ENCODE data around the gene DNAJA3. TPM values are rescaled to one million over a fixed set of nuclear protein-coding genes. Genes with fewer than 3 reads are reported as not detected.

Gene DNAJA3
- total and polyA plus RNA-seq, 4 experiments from 2014 or later, result 52.4 to 71.1 (median 61.5) TPM

GRCh38 chr16:4487955-4488498 is 62.4 kb downstream of the DNAJA3 start:
- Histone ChIP-seq H3K4me3 (ENCODE audit: low read length in 2 of 2) (peak overlapping the region in 1 of 2 donors; percentile 33), H3K4me1 (ENCODE audit: insufficient read depth, low read length) (peaks cover 84% of the 10 kb centered on the region), H3K27me3 (ENCODE audit: insufficient read depth, low read length) (no peaks in the 10 kb centered on the region), H3K36me3 (ENCODE audit: insufficient read depth, low read length) (peaks cover 15% of the 10 kb centered on the region), H3K9me3 (ENCODE audit: control insufficient read depth in 1 of 2, low read length in 2 of 2) (no peaks in the 10 kb centered on the region), H3K27ac (ENCODE audit: low read depth, low read length) (peak overlapping the region; percentile 50)
- Mint-ChIP-seq H3K9me3 (no peaks in the 10 kb centered on the region), H3K4me1 (peaks cover 36 to 70% (median 57%) of the 10 kb centered on the region in 4 donors), H3K36me3 (peaks cover 40 to 49% of the 10 kb centered on the region in 2 donors), H3K4me3 (peak overlapping the region; percentile 56 to 91 (median 81)), H3K27me3 (no peaks in the 10 kb centered on the region), H3K27ac (peak overlapping the region; percentile 81 to 98 (median 97))
- intact Hi-C loops (cut with micrococcal nuclease), result loop anchor here (1.0 kb wide), 2 partner anchors 12 to 17 kb away; partner anchors contain the start of gene HMOX2
- CTCF ChIA-PET (ENCODE audit: partially characterized antibody), result interaction anchor here (0.7 to 21.5 kb wide), 9 partner anchors 11 to 1303 kb away, joined by 3 to 343 read pairs (median 4); partner anchors contain the start of genes HMOX2 and NMRAL1
- DNase-seq, result peak in 3 of 5 donors; percentile 40 to 54 (median 42)
- POLR2A ChIA-PET (ENCODE audit: partially characterized antibody), result interaction anchor here (0.6 to 8.2 kb wide), 10 partner anchors 11 to 1353 kb away, joined by 3 to 150 read pairs (median 6); partner anchors contain the start of genes CDIP1, CORO7, HMOX2 and NMRAL1

DNA sequence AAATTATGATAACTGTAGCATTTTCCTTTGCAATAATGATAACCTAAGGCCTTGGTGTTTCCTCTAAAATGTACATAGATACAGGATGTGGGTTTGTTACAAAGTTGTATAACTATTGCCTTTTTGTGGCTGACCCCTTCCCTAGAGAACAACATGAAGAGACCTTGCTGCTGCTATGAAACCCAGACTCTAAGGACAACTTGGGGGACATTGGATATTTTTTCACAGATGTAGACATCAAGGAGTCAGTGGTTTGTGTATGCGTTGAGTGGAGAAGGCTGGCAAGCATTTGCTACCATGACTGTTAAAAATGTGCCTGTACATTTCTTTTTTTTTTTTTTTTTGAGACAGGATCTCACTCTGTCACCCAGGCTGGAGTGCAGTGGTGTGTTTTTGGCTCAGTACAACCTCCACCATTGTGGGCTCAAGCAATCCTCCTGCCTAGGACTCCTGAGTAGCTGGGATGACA is 62.9 kb downstream of the DNAJA3 start:
- Mint-ChIP-seq H3K9me3 (no peaks in the 10 kb centered on the region), H3K4me3 (peak overlapping the region; percentile 56 to 91 (median 81)), H3K4me1 (peaks cover 39 to 75% (median 60%) of the 10 kb centered on the region in 4 donors), H3K27me3 (no peaks in the 10 kb centered on the region), H3K27ac (peak overlapping the region; percentile 81 to 98 (median 97)), H3K36me3 (peaks cover 36 to 51% of the 10 kb centered on the region in 2 donors)
- no peaks in the 10 kb centered on the region for H3K27me3 ChIP-seq (ENCODE audit: insufficient read depth, low read length)
- ChIA-PET POLR2A (ENCODE audit: partially characterized antibody) (interaction anchor here (0.7 to 8.2 kb wide), 8 partner anchors 12 to 73 kb away, joined by 3 to 150 read pairs (median 8); partner anchors contain the start of genes CDIP1, CORO7, HMOX2 and NMRAL1), CTCF (ENCODE audit: partially characterized antibody) (interaction anchor here (0.7 to 21.5 kb wide), 10 partner anchors 12 to 1303 kb away, joined by 3 to 343 read pairs (median 4); partner anchors contain the start of genes HMOX2 and NMRAL1)
- H3K4me1 ChIP-seq (ENCODE audit: insufficient read depth, low read length), result peaks cover 85% of the 10 kb centered on the region
- peaks cover 15% of the 10 kb centered on the region for H3K36me3 ChIP-seq (ENCODE audit: insufficient read depth, low read length)
- H3K4me3 ChIP-seq (ENCODE audit: low read length in 2 of 2), result no peak overlapping the region
- no peaks in the 10 kb centered on the region for H3K9me3 ChIP-seq (ENCODE audit: control insufficient read depth in 1 of 2, low read length in 2 of 2)
- H3K27ac ChIP-seq (ENCODE audit: low read depth, low read length), result peak overlapping the region; percentile 50
- peak; percentile 66 to 84 (median 81) for DNase-seq
- intact Hi-C loops (cut with micrococcal nuclease), result loop anchor here (1.0 kb wide), 2 partner anchors 12 to 17 kb away; partner anchors contain the start of gene HMOX2

GRCh38 chr16:4489030-4489429 is 63.4 kb downstream of the DNAJA3 start:
- Histone ChIP-seq H3K4me3 (ENCODE audit: low read length in 2 of 2) (no peak overlapping the region), H3K27ac (ENCODE audit: low read depth, low read length) (peak overlapping the region; percentile 50), H3K27me3 (ENCODE audit: insufficient read depth, low read length) (no peaks in the 10 kb centered on the region), H3K4me1 (ENCODE audit: insufficient read depth, low read length) (peaks cover 85% of the 10 kb centered on the region), H3K9me3 (ENCODE audit: control insufficient read depth in 1 of 2, low read length in 2 of 2) (no peaks in the 10 kb centered on the region), H3K36me3 (ENCODE audit: insufficient read depth, low read length) (peaks cover 14% of the 10 kb centered on the region)
- Mint-ChIP-seq H3K27me3 (no peaks in the 10 kb centered on the region), H3K4me3 (peak overlapping the region; percentile 28 to 91 (median 81)), H3K9me3 (no peaks in the 10 kb centered on the region), H3K36me3 (peaks cover 36 to 50% of the 10 kb centered on the region in 2 donors), H3K27ac (peak overlapping the region; percentile 81 to 98 (median 97)), H3K4me1 (peaks cover 42 to 77% (median 63%) of the 10 kb centered on the region in 4 donors)
- DNase-seq, result no peak
- intact Hi-C loops (cut with micrococcal nuclease), result no loop called here
- POLR2A ChIA-PET (ENCODE audit: partially characterized antibody), result interaction anchor here (0.7 to 8.2 kb wide), 7 partner anchors 12 to 245 kb away, joined by 3 to 150 read pairs (median 11); partner anchors contain the start of genes ANKS3, CDIP1, DNAAF8 and HMOX2
- CTCF ChIA-PET (ENCODE audit: partially characterized antibody), result interaction anchor here (0.6 to 21.5 kb wide), 5 partner anchors 12 to 478 kb away, joined by 5 to 343 read pairs (median 27); partner anchors contain the start of gene HMOX2

GRCh38 chr16:4491898-4492297 is 66.2 kb downstream of the DNAJA3 start:
- H3K27me3 Mint-ChIP-seq, result no peaks in the 10 kb centered on the region
- intact Hi-C loops (cut with micrococcal nuclease), result no loop called here
- Histone ChIP-seq H3K9me3 (ENCODE audit: control insufficient read depth in 1 of 2, low read length in 2 of 2) (no peaks in the 10 kb centered on the region), H3K4me3 (ENCODE audit: low read length in 2 of 2) (no peak overlapping the region), H3K36me3 (ENCODE audit: insufficient read depth, low read length) (peaks cover 3% of the 10 kb centered on the region), H3K4me1 (ENCODE audit: insufficient read depth, low read length) (peaks cover 86% of the 10 kb centered on the region), H3K27me3 (ENCODE audit: insufficient read depth, low read length) (no peaks in the 10 kb centered on the region), H3K27ac (ENCODE audit: low read depth, low read length) (no peak overlapping the region)
- no peaks in the 10 kb centered on the region for H3K9me3 Mint-ChIP-seq
- no peak for DNase-seq
- no peak overlapping the region for H3K4me3 Mint-ChIP-seq
- peaks cover 26 to 53% of the 10 kb centered on the region in 2 donors for H3K36me3 Mint-ChIP-seq
- H3K27ac Mint-ChIP-seq, result peak overlapping the region; percentile 53 to 96 (median 81)
- H3K4me1 Mint-ChIP-seq, result peaks cover 50 to 85% (median 70%) of the 10 kb centered on the region in 4 donors
- POLR2A ChIA-PET (ENCODE audit: partially characterized antibody), result interaction anchor here (1.2 to 8.2 kb wide), 4 partner anchors 9 to 15 kb away, joined by 4 to 150 read pairs (median 55); partner anchors contain the start of genes HMOX2 and NMRAL1
- CTCF ChIA-PET (ENCODE audit: partially characterized antibody), result interaction anchor here (1.1 to 21.5 kb wide), 2 partner anchors 12 to 14 kb away, joined by 3 to 343 read pairs; no protein-coding TSS in a partner anchor

DNA sequence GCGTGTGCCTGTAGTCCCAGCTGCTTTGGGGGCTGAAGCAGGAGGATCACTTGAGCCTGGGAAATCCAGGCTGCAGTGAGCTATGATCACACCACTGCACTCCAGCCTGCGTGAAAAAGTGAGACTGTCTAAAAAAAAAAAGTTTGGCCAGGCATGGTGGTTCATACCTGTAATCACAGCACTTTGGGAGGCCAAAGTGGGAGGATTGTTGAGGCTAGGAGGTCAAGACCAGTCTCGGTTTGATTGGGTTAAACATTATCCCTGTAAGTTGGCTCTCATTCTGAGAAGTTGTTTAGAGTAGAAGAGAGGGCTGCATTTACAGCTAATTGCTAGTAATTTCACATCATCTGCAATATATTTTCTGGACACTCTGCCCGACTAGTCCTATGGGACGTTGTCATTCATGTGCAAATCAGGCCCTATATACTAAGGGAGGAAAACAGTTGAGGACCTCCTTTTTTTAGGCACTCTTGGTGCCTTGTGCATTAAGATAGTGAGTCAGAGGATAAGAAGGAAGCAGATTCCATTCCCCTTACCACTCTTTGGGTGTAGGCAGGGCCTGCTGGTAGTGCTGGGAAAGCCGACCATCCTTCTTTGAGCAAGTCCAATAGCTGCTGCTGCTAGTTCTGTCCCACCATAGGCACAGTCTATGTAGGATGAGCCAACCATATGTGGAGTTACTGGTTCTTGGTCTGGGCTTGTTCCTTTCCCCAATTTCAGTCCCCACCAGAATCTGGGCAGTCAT is 69.2 kb downstream of the DNAJA3 start:
- no peaks in the 10 kb centered on the region for H3K9me3 Mint-ChIP-seq
- H3K4me1 ChIP-seq (ENCODE audit: insufficient read depth, low read length), result peaks cover 84% of the 10 kb centered on the region

DNA sequence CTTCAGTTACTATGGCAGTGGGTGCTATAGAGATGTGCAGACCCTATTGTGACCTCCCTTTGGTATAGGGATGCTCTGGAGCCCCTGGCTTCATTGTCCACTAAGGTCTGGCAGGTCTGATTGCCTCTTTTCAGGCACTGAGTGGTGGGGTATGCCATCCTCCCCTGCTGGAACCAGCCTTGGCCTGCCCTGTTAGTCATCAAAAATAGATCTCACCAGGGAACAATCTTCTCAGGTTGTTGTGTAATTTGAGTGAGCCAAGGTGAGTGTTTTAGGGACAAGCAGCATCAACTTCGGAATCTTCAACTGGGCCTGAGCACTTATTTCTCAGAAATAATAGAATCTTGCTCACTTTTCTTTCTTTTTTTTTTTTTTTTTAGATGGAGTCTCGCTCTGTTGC is 70.1 kb downstream of the DNAJA3 start:
- ChIA-PET POLR2A (ENCODE audit: partially characterized antibody) (interaction anchor here (1.4 kb wide), 1 partner anchor 9 kb away, joined by 9 read pairs; no protein-coding TSS in a partner anchor), CTCF (ENCODE audit: partially characterized antibody) (interaction anchor here (1.3 kb wide), 1 partner anchor 18 kb away, joined by 3 read pairs; no protein-coding TSS in a partner anchor)
- H3K27ac Mint-ChIP-seq, result peak overlapping the region in 5 of 7 donors; percentile 6 to 82 (median 63)
- peaks cover 55 to 86% (median 72%) of the 10 kb centered on the region in 4 donors for H3K4me1 Mint-ChIP-seq
- H3K9me3 Mint-ChIP-seq, result no peaks in the 10 kb centered on the region
- peaks cover 84% of the 10 kb centered on the region for H3K4me1 ChIP-seq (ENCODE audit: insufficient read depth, low read length)
- no peaks in the 10 kb centered on the region for H3K27me3 ChIP-seq (ENCODE audit: insufficient read depth, low read length)
- intact Hi-C loops (cut with micrococcal nuclease), result no loop called here
- no peaks in the 10 kb centered on the region for H3K27me3 Mint-ChIP-seq
- peak overlapping the region; percentile 13 for H3K27ac ChIP-seq (ENCODE audit: low read depth, low read length)
- H3K4me3 ChIP-seq (ENCODE audit: low read length in 2 of 2), result no peak overlapping the region
- peaks cover 12% of the 10 kb centered on the region for H3K36me3 ChIP-seq (ENCODE audit: insufficient read depth, low read length)
- no peaks in the 10 kb centered on the region for H3K9me3 ChIP-seq (ENCODE audit: control insufficient read depth in 1 of 2, low read length in 2 of 2)
- peaks cover 20 to 51% of the 10 kb centered on the region in 2 donors for H3K36me3 Mint-ChIP-seq
- H3K4me3 Mint-ChIP-seq, result no peak overlapping the region
- no peak for DNase-seq

More for the DNA sequence above, 69.2 kb downstream of the DNAJA3 start:
- Mint-ChIP-seq H3K27ac (peak overlapping the region in 6 of 7 donors; percentile 63 to 83 (median 76)), H3K27me3 (no peaks in the 10 kb centered on the region), H3K4me1 (peaks cover 57 to 86% (median 73%) of the 10 kb centered on the region in 4 donors), H3K4me3 (peak overlapping the region in 2 of 8 donors; percentile 20 to 44), H3K36me3 (peaks cover 26 to 58% of the 10 kb centered on the region in 2 donors)
- POLR2A ChIA-PET (ENCODE audit: partially characterized antibody), result interaction anchor here (1.4 to 2.3 kb wide), 3 partner anchors 10 to 19 kb away, joined by 5 to 10 read pairs (median 9); partner anchors contain the start of gene HMOX2
- no peak overlapping the region for H3K4me3 ChIP-seq (ENCODE audit: low read length in 2 of 2)
- intact Hi-C loops (cut with micrococcal nuclease), result no loop called here
- H3K27me3 ChIP-seq (ENCODE audit: insufficient read depth, low read length), result no peaks in the 10 kb centered on the region
- H3K36me3 ChIP-seq (ENCODE audit: insufficient read depth, low read length), result peaks cover 12% of the 10 kb centered on the region
- DNase-seq, result no peak
- CTCF ChIA-PET (ENCODE audit: partially characterized antibody), result interaction anchor here (21.5 kb wide), 1 partner anchor 9 kb away, joined by 343 read pairs; no protein-coding TSS in a partner anchor
- no peaks in the 10 kb centered on the region for H3K9me3 ChIP-seq (ENCODE audit: control insufficient read depth in 1 of 2, low read length in 2 of 2)
- peak overlapping the region; percentile 13 for H3K27ac ChIP-seq (ENCODE audit: low read depth, low read length)

All from CD4-positive, alpha-beta memory T cell (primary cell).